Stimulated activated naive CD8-positive, alpha-beta T cell treated with anti-CD3 and anti-CD28 coated beads, Interleukin-15, amount 100 ng/mL, for 72 hours (primary cell): Measurements from ENCODE around the gene LRRC36.
"Not testable (repeated sequence)": the region's sequence is repeated elsewhere in the genome, so short reads cannot be mapped to it uniquely, and the experiment has no call there.

Experiments
- ATAC-seq: fragments of 150-1000 bp; cut with Tn5 transposase; 2 replicates; pipeline ENCODE4 v1.10.0; 2021; ENCODE audit warnings: mild to moderate bottlenecking, moderate library complexity
- DNase-seq, 2 donors: peaks; one replicate each; pipeline ENCODE4 v3.0.0; 2021 to 2022
- H3K27ac Mint-ChIP-seq, 2 donors: one replicate each; pipeline ENCODE4 v1.8.0; 2022; ENCODE audit warnings: mild to moderate bottlenecking in 2 of 2, mixed read lengths in 2 of 2, moderate library complexity in 2 of 2
- H3K27me3 Mint-ChIP-seq: one replicate; pipeline ENCODE4 v1.8.0; 2022; ENCODE audit warnings: mixed read lengths
- H3K4me1 Mint-ChIP-seq: one replicate; pipeline ENCODE4 v1.8.0; 2022; ENCODE audit warnings: mild to moderate bottlenecking, mixed read lengths
- H3K4me3 Mint-ChIP-seq, 2 donors: one replicate each; pipeline ENCODE4 v1.8.0; 2022; ENCODE audit warnings: mild to moderate bottlenecking in 2 of 2, mixed read lengths in 2 of 2, moderate library complexity in 1 of 2
- H3K9me3 Mint-ChIP-seq, 2 donors: one replicate each; pipeline ENCODE4 v1.8.0; 2022; ENCODE audit warnings: mixed read lengths in 2 of 2

Gene LRRC36

GRCh38 chr16:67412294-67412693 is 85.7 kb downstream of the LRRC36 start:
- Mint-ChIP-seq H3K4me3 (no peak overlapping the region), H3K27me3 (peaks cover 44% of the 10 kb centered on the region), H3K9me3 (no peaks in the 10 kb centered on the region), H3K4me1 (peaks cover 12% of the 10 kb centered on the region), H3K27ac (no peak overlapping the region)
- DNase-seq: no peak
- no peak for ATAC-seq

- Mint-ChIP-seq H3K4me1 (peaks cover 12% of the 10 kb centered on the region), H3K27ac (no peak overlapping the region), H3K4me3 (no peak overlapping the region), H3K27me3 (peaks cover 53% of the 10 kb centered on the region), H3K9me3 (no peaks in the 10 kb centered on the region)
- DNase-seq (no peak), ATAC-seq (no peak)
Measured at GRCh38 chr16:67413978-67414911, 87.6 kb downstream of the LRRC36 start.

- Mint-ChIP-seq H3K4me3 (peak overlapping the region; percentile 81 to 83), H3K27ac (peak overlapping the region in 1 of 2 donors; percentile 23), H3K4me1 (peaks cover 12% of the 10 kb centered on the region), H3K27me3 (peaks cover 49% of the 10 kb centered on the region)
- H3K9me3 Mint-ChIP-seq, ATAC-seq, DNase-seq: not testable (repeated sequence)
Measured at GRCh38 chr16:67415421-67415820, 88.8 kb downstream of the LRRC36 start.

GRCh38 chr16:67415872-67416793 is 89.5 kb downstream of the LRRC36 start, which contains the start of gene ZDHHC1:
Gene ZDHHC1 (minus strand): TSS chr16:67416477. CDS start chr16:67407775, 8,702 bp downstream.
- H3K27ac Mint-ChIP-seq: peak within 1 kb of the TSS in 1 of 2 donors; percentile 73
- peak; percentile 67 to 70 for DNase-seq

GRCh38 chr16:67417333-67418061 is 90.9 kb downstream of the LRRC36 start:
- Mint-ChIP-seq H3K27ac (peak overlapping the region in 1 of 2 donors; percentile 77), H3K4me3 (peak overlapping the region; percentile 34 to 44), H3K9me3 (no peaks in the 10 kb centered on the region), H3K4me1 (peaks cover 12% of the 10 kb centered on the region), H3K27me3 (peaks cover 53% of the 10 kb centered on the region)
- no peak for ATAC-seq
- no peak for DNase-seq

More at GRCh38 chr16:67415872-67416793, 89.5 kb downstream of the LRRC36 start, which contains the start of gene ZDHHC1:
- Mint-ChIP-seq H3K4me1 (peaks cover 12% of the 10 kb centered on the region), H3K9me3 (no peaks in the 10 kb centered on the region), H3K27me3 (peaks cover 49% of the 10 kb centered on the region), H3K4me3 (peak within 1 kb of the TSS; percentile 91 to 92)
- ATAC-seq: peak; percentile 96

- Mint-ChIP-seq H3K27me3 (peaks cover 49% of the 10 kb centered on the region), H3K27ac (no peak overlapping the region), H3K4me1 (peaks cover 12% of the 10 kb centered on the region), H3K4me3 (no peak overlapping the region), H3K9me3 (no peaks in the 10 kb centered on the region)
- ATAC-seq: no peak
- DNase-seq: no peak
Measured at GRCh38 chr16:67419502-67419901, 92.9 kb downstream of the LRRC36 start.

- DNase-seq (no peak), ATAC-seq (no peak)
- peaks cover 12% of the 10 kb centered on the region for H3K4me1 Mint-ChIP-seq
- H3K27me3 Mint-ChIP-seq: peaks cover 49% of the 10 kb centered on the region
- no peaks in the 10 kb centered on the region for H3K9me3 Mint-ChIP-seq
- no peak overlapping the region for H3K4me3 Mint-ChIP-seq
- no peak overlapping the region for H3K27ac Mint-ChIP-seq
Measured at GRCh38 chr16:67419931-67420330, 93.3 kb downstream of the LRRC36 start.

- peaks cover 50% of the 10 kb centered on the region for H3K27me3 Mint-ChIP-seq
- no peak overlapping the region for H3K27ac Mint-ChIP-seq
- DNase-seq: no peak
- ATAC-seq: no peak
- no peaks in the 10 kb centered on the region for H3K9me3 Mint-ChIP-seq
- H3K4me1 Mint-ChIP-seq: peaks cover 6% of the 10 kb centered on the region
- no peak overlapping the region for H3K4me3 Mint-ChIP-seq
Measured at GRCh38 chr16:67421030-67421429, 94.4 kb downstream of the LRRC36 start.

- H3K4me3 Mint-ChIP-seq: no peak overlapping the region
- ATAC-seq: no peak
- DNase-seq: no peak
- H3K9me3 Mint-ChIP-seq: no peaks in the 10 kb centered on the region
- no peak overlapping the region for H3K27ac Mint-ChIP-seq
- peaks cover 49% of the 10 kb centered on the region for H3K27me3 Mint-ChIP-seq
- H3K4me1 Mint-ChIP-seq: no peaks in the 10 kb centered on the region
Measured at GRCh38 chr16:67423015-67423414, 96.4 kb downstream of the LRRC36 start.

GRCh38 chr16:67423611-67424260 is 97.1 kb downstream of the LRRC36 start:
- Mint-ChIP-seq H3K27me3 (peaks cover 51% of the 10 kb centered on the region), H3K9me3 (no peaks in the 10 kb centered on the region), H3K4me3 (no peak overlapping the region), H3K27ac (no peak overlapping the region), H3K4me1 (peaks cover 5% of the 10 kb centered on the region)
- ATAC-seq (no peak), DNase-seq (no peak)

- Mint-ChIP-seq H3K27me3 (peaks cover 53% of the 10 kb centered on the region), H3K9me3 (no peaks in the 10 kb centered on the region), H3K4me3 (no peak overlapping the region), H3K4me1 (peaks cover 7% of the 10 kb centered on the region), H3K27ac (no peak overlapping the region)
- no peak for DNase-seq
- ATAC-seq: no peak
Measured at GRCh38 chr16:67424261-67424615, 97.6 kb downstream of the LRRC36 start.

GRCh38 chr16:67425061-67425460 is 98.4 kb downstream of the LRRC36 start:
- no peak overlapping the region for H3K27ac Mint-ChIP-seq
- ATAC-seq: no peak
- H3K27me3 Mint-ChIP-seq: peaks cover 54% of the 10 kb centered on the region
- no peaks in the 10 kb centered on the region for H3K9me3 Mint-ChIP-seq
- no peak overlapping the region for H3K4me3 Mint-ChIP-seq
- DNase-seq: no peak
- H3K4me1 Mint-ChIP-seq: peaks cover 14% of the 10 kb centered on the region

GRCh38 chr16:67425580-67425979 is 99.0 kb downstream of the LRRC36 start:
- H3K27ac Mint-ChIP-seq: no peak overlapping the region
- ATAC-seq (no peak), DNase-seq (no peak)
- H3K27me3 Mint-ChIP-seq: peaks cover 60% of the 10 kb centered on the region
- no peaks in the 10 kb centered on the region for H3K9me3 Mint-ChIP-seq
- peaks cover 19% of the 10 kb centered on the region for H3K4me1 Mint-ChIP-seq
- no peak overlapping the region for H3K4me3 Mint-ChIP-seq

GRCh38 chr16:67426022-67426421 is 99.4 kb downstream of the LRRC36 start:
- no peak for ATAC-seq
- peaks cover 60% of the 10 kb centered on the region for H3K27me3 Mint-ChIP-seq
- no peak overlapping the region for H3K27ac Mint-ChIP-seq
- peaks cover 20% of the 10 kb centered on the region for H3K4me1 Mint-ChIP-seq
- H3K9me3 Mint-ChIP-seq: no peaks in the 10 kb centered on the region
- no peak for DNase-seq
- H3K4me3 Mint-ChIP-seq: no peak overlapping the region

GRCh38 chr16:67426950-67427349 is 100.3 kb downstream of the LRRC36 start:
- Mint-ChIP-seq H3K27me3 (peaks cover 69% of the 10 kb centered on the region), H3K27ac (no peak overlapping the region)
- DNase-seq: no peak

More at GRCh38 chr16:67426950-67427349, 100.3 kb downstream of the LRRC36 start:
- H3K4me1 Mint-ChIP-seq: peaks cover 25% of the 10 kb centered on the region
- ATAC-seq: no peak
- no peaks in the 10 kb centered on the region for H3K9me3 Mint-ChIP-seq
- no peak overlapping the region for H3K4me3 Mint-ChIP-seq
